RPMI8226 (cell line): ENCODE measurements around the gene CDKL4.
"Not testable (repeated sequence)": the region's sequence is repeated elsewhere in the genome, so short reads cannot be mapped to it uniquely, and the experiment has no call there.

Experiments
- DNase-seq: peaks from one replicate; pipeline ENCODE4 v3.0.0-alpha.2; 2015

The CDKL4 gene

GRCh38 chr2:39228413-39229209, 15.2 kb downstream of the CDKL4 start:
- DNase-seq, result no peak

- peak; percentile 73 for DNase-seq
Observed at GRCh38 chr2:39227628-39228412, 15.9 kb downstream of the CDKL4 start.

GRCh38 chr2:39225567-39225966, 18.2 kb downstream of the CDKL4 start:
- no peak for DNase-seq

GRCh38 chr2:39223909-39224308, 19.9 kb downstream of the CDKL4 start:
- no peak for DNase-seq

GRCh38 chr2:39221459-39221858, 22.3 kb downstream of the CDKL4 start:
- DNase-seq, result no peak

- no peak for DNase-seq
Observed at GRCh38 chr2:39220136-39220535, 23.6 kb downstream of the CDKL4 start.

- DNase-seq, result no peak
Observed at GRCh38 chr2:39218391-39218790, 25.4 kb downstream of the CDKL4 start.

- DNase-seq, result no peak
Observed at GRCh38 chr2:39217192-39217550, 26.6 kb downstream of the CDKL4 start.

- DNase-seq, result no peak
Observed at GRCh38 chr2:39216346-39217191, 27.2 kb downstream of the CDKL4 start.

GRCh38 chr2:39215545-39215944, 28.2 kb downstream of the CDKL4 start:
- no peak for DNase-seq

GRCh38 chr2:39213015-39213414, 30.8 kb downstream of the CDKL4 start:
- DNase-seq, result no peak

- no peak for DNase-seq
Observed at GRCh38 chr2:39210846-39211245, 32.9 kb downstream of the CDKL4 start.

- DNase-seq, result no peak
Observed at GRCh38 chr2:39203382-39203781, 40.4 kb downstream of the CDKL4 start.

GRCh38 chr2:39202639-39203369, 41.0 kb downstream of the CDKL4 start:
- no peak for DNase-seq

GRCh38 chr2:39197003-39197402, 46.8 kb downstream of the CDKL4 start:
- DNase-seq, result not testable (repeated sequence)

- no peak for DNase-seq
Observed at GRCh38 chr2:39194686-39195085, 49.1 kb downstream of the CDKL4 start.

GRCh38 chr2:39188960-39189494, 54.7 kb downstream of the CDKL4 start:
- no peak for DNase-seq

GRCh38 chr2:39183673-39184072, 60.1 kb downstream of the CDKL4 start:
- DNase-seq, result no peak

- DNase-seq, result no peak
Observed at GRCh38 chr2:39181297-39181696, 62.5 kb downstream of the CDKL4 start.

- no peak for DNase-seq
Observed at GRCh38 chr2:39179974-39180960, 63.5 kb downstream of the CDKL4 start.

- no peak for DNase-seq
Observed at GRCh38 chr2:39178756-39179155, 65.0 kb downstream of the CDKL4 start.
